ENCODE results near the gene HTR6.
A peak's percentile ranks its signal among the peaks of the same experiment; 100 is the strongest.
"Not testable (repeated sequence)": the region's sequence is repeated elsewhere in the genome, so short reads cannot be mapped to it uniquely, and the experiment has no call there.

Gene HTR6

GRCh38 chr1:19639228-19639627, 25.4 kb upstream of the HTR6 start:
- not testable (repeated sequence) for DNase-seq (ENCODE audit: low spot score)

DNA sequence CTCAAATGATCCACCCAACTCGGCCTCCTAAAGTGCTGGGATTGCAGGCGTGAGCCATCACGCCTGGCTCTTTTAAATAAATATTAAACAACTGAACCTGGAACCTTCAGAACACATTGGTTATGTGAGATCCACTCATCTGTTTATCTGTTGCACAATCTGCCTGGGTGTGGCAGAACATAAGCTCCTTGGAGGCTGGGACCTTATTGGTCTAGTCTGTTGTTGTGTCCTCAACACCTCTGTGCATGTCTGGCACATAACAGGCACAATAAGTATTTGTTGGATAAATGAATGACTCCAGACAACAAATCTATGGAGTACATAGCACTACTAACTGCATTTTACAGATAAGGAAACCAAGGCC, 24.7 kb upstream of the HTR6 start:
- peak; percentile 41 for DNase-seq (ENCODE audit: low spot score)

- DNase-seq (ENCODE audit: low spot score) = peak; percentile 74
These were observed 24.0 kb upstream of the HTR6 start for GRCh38 chr1:19640363-19641316.

- DNase-seq (ENCODE audit: low spot score) = peak; percentile 87
These were observed 21.6 kb upstream of the HTR6 start for GRCh38 chr1:19643121-19643520.

GRCh38 chr1:19643602-19644394, 20.9 kb upstream of the HTR6 start, which contains the start of gene NBL1:
Gene NBL1, plus strand, starts transcription at chr1:19644311. Its CDS starts 10,720 bp downstream, at chr1:19655031.
- peak; percentile 68 for DNase-seq (ENCODE audit: low spot score)

GRCh38 chr1:19644395-19644680, 20.3 kb upstream of the HTR6 start:
- no peak for DNase-seq (ENCODE audit: low spot score)

- peak; percentile 23 for DNase-seq (ENCODE audit: low spot score)
These were observed 19.8 kb upstream of the HTR6 start for GRCh38 chr1:19644681-19645410.

DNA sequence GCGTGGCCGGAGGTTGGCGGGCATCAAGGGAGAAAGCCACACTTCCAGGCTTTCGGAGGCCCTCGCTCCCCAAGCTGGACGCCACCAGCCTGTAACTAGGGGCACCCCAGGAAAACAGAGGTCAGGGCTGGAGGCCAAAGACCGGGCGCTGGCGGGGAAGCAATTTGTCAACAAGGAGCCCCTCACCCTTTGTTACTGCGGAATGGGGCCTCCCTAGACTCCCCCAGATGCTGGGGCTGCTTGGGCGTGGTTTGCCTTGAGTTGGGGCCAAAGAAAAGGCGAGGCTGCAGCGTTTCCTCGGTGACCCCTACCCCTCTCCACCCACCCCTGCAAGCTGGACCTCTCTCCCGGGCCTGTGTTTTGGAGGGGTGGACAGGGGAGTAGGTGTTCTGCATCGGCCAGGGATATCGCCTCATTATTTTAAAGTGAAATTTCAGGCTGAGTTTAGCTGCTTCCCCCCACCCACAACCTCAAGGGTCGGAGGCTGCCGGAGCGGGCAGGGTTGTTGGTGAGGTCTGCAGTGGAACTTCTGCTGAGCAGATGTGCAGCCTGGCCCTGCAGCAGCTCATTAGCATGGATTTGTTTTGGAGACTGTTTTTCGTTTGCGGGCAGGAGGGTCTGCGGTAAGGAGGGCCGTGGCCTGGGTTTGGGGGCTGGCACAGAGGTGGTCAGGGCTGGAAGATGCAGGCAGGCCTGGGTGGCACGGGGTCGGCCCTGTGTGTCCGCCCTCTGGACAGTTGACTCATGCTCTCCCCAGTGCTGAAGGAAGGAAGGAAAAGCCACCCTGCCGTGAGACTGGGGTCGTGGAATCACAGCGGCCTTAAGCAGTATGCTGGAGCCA, 19.0 kb upstream of the HTR6 start:
- DNase-seq (ENCODE audit: low spot score) = no peak

DNA sequence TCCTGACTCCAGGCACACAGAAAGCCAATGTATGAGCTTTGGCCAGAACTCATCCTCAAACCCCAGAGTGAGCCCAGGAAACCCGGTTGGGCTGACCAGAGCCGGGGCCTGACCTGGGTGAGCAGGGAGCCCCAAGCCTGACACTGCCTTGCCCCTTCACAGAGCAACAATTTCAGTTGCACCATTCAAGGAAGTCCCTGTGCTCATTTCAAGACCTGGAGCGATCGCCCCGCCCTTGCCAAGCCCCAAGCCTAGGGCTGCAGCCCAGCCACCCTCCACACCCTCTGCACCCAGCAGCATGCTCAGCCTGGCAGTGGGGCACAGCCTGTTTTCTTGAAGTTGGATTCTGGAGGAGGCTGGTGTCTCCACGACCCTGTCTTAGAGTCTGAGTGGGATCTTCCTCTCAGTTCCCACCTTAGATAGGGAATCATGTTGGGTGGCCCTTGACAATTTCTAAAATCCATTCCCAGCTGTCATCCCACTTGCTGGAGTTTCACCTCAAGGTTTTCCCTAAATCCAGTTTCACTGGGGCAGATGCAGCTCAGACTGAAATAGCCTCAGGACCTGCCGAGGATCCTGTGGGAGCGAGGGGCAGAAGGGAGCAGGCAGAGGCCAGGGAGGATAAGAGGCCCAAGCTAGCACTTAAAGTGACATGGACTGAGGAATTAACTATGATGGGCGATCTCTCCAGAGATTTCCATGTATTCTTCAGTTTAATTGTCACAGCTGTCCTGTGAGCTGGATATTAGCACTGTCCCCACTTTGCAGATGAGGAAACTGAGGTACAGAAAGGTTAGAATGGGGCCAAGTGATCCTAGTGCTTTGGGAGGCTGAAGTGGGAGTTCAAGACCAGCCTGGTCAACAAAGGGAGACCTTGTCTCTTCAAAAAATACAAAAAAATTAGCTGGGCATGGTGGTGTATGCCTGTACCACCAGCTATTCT, 18.0 kb upstream of the HTR6 start:
- DNase-seq (ENCODE audit: low spot score) = peak; percentile 56

DNA sequence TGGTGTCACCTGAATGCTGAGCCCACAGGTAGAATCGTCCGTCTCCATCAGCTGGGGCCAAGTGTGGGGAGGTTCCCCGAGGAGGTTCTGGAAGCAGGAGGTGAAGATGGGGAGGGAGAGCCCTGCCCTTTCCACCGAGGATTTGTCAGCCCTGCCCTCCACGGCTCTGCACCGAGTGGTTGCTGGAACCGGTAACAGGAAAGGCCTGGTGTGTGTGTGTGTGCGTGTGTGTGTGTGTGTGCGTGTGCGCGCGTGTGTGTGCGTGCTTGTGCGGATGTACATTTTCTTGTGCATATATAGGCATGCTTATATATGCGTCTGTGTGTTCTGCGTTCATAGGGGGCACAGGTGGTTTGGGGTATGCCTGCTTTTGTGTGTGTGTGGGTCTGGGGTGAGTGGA, 17.0 kb upstream of the HTR6 start:
- no peak for DNase-seq (ENCODE audit: low spot score)

DNA sequence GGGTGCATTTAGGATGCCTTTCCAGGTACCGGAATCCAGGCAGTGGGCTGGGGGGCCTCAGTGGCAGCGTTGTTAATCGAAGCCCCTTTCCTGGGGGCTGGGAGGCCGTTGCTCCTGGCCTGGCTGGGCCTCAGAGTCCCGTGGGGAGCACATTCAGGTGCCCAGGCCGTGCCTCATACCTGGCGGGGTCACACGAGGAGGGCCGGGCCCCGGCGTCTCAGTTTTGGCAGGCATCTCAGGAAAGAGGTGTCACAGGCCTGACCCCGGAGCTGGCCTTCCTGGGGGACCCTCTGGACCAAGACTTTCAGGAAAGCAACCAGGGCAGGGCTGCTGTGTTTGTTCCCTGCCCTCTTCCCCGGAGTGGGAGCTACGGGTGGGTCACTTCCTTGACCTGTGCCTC, 16.4 kb upstream of the HTR6 start:
- DNase-seq (ENCODE audit: low spot score) = no peak

GRCh38 chr1:19648689-19649088, 16.0 kb upstream of the HTR6 start:
- no peak for DNase-seq (ENCODE audit: low spot score)

DNA sequence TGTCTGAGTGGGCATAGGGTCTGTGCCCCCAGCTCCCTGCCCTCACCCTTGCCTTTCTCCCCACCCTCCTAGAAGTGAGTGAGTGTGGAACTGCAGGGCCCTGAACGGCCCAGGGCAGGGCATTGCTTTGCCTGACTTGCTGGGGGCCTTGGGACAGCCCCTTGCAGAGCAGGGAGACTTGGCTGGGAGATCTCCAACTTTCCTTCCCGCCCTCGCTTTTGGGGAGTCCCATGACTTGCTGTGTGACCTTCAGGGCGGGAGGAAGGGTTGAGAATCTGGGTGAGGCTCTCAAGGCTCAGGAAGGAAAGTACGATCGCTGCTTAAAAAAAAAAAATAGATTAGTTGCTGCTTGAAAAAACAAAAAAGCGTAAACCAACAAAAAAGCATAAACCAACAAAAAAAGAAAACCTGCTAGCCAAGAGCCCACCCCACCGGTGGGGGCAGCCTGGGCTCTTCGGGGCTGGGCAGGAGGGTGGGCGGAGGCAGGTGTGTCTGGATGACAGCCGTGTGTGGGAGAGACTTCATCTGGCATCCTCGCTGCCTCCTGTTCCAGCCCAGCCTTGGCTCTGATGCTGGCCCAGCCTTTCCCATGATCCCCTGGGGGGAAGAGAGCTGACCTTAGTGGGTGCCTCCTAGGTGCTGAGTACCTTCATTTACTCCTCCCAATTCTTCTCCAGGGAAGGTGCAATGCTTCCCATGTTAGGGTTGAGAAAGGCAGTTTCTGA, 14.1 kb upstream of the HTR6 start:
- DNase-seq (ENCODE audit: low spot score) = no peak

GRCh38 chr1:19651141-19651737, 13.4 kb upstream of the HTR6 start:
- DNase-seq (ENCODE audit: low spot score) = no peak

DNA sequence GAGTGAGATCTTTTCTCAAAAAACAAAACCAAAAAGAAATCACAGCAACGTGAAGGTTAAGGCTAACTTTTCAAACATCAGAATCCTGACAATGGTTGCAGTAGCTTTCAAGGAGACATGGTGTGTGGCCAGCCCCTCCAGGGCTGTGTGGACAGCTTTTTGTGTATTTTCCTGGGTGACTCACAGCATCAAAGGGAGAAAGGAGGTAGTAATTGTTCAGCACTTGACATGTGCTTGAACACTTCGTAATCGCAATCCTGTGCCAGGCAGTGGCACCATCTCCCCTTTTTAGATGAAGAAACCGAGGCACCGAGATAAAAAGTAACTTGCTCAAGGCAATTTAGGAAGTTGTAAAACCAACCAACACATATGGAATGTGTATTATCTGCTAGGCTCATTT, 10.3 kb upstream of the HTR6 start:
- DNase-seq (ENCODE audit: low spot score) = no peak

DNA sequence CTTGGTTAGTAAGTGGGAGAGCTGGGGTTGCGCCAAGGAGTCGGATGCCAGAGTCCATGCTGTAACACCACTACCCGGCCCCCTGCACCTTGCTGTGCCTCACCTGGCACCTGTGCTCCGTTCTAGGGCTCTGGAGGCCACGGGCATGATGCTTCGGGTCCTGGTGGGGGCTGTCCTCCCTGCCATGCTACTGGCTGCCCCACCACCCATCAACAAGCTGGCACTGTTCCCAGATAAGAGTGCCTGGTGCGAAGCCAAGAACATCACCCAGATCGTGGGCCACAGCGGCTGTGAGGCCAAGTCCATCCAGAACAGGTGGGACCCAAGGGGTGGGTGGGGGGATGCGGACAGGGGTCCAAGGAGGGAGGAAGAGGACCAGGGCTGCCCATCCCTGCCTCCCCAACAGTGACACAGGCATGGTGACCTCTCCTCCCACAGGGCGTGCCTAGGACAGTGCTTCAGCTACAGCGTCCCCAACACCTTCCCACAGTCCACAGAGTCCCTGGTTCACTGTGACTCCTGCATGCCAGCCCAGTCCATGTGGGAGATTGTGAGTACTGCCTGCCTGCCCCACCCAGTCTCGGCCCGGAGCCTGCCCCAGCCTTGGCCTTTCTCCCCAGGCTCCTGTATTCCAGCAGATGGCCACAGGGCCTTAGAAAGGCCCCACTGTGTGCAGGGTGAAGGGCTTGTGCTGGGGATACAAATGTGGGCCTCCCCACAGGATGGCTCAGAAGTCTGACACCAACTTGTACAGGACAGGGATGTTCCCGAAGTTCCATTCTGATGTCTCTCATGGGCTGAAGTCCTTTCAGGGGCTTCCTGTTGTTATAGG, 9.6 kb upstream of the HTR6 start:
- no peak for DNase-seq (ENCODE audit: low spot score)

DNA sequence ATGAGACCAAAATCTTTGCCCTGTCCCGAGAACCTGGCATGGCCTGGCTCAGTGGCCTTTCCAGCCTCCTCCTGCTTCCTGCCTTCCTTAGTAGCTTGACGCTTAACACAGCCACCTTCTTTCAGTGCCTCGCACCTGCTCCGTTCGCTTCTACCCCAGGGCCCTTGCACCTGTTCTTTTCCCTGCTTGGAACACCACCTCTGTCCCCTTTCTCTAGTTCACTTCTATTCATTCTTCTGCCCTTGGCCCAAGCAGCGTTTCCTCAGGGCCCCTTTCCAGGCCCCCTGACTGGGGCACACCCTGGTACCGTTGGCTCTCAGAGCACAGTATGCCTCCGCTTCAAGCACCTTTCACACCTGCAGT, 9.0 kb upstream of the HTR6 start:
- no peak for DNase-seq (ENCODE audit: low spot score)

GRCh38 chr1:19656134-19656779, 8.4 kb upstream of the HTR6 start:
- no peak for DNase-seq (ENCODE audit: low spot score)

All from LoVo (cell line).